Astrocyte (in vitro differentiated cells and primary cell): Measurements from ENCODE around the gene CNPY4. TPM values are rescaled to one million over a fixed set of nuclear protein-coding genes. Genes with fewer than 3 reads are reported as not detected.
A peak's percentile ranks its signal among the peaks of the same experiment; 100 is the strongest.

Experiments used
- DNase-seq: peaks from one replicate; pipeline ENCODE4 v3.0.0-alpha.2; 2010; ENCODE audit warnings: low read depth
- FAIRE-seq: peaks from 2 replicates; lab custom pipeline; 2011; peaks lifted over from hg19 to GRCh38; lab: Jason Lieb, UNC
- H2AFZ ChIP-seq: 2 replicates; pipeline ENCODE4 v1.6.0; 2012; ENCODE audit warnings: low read depth, low read length, inconsistent platforms
- H3K27ac ChIP-seq: 2 replicates; pipeline ENCODE4 v1.5.1; 2011; ENCODE audit warnings: low read depth, low read length, inconsistent platforms
- H3K27me3 ChIP-seq: 2 replicates; pipeline ENCODE4 v1.6.0; 2011; ENCODE audit warnings: low read length, inconsistent platforms; ENCODE audit not compliant: insufficient read depth
- H3K36me3 ChIP-seq: 2 replicates; pipeline ENCODE4 v1.5.1; 2011; ENCODE audit warnings: low read length, inconsistent platforms; ENCODE audit not compliant: insufficient read depth
- H3K4me1 ChIP-seq: 2 replicates; pipeline ENCODE4 v1.5.1; 2011; ENCODE audit warnings: low read length, inconsistent platforms; ENCODE audit not compliant: insufficient read depth
- H3K4me2 ChIP-seq: 2 replicates; pipeline ENCODE4 v1.6.0; 2012; ENCODE audit warnings: low read length, inconsistent platforms
- H3K4me3 ChIP-seq: 2 replicates; pipeline ENCODE4 v1.5.1; 2011; ENCODE audit warnings: low read depth, mild to moderate bottlenecking, low read length, inconsistent platforms; ENCODE audit not compliant: insufficient read depth
- H3K79me2 ChIP-seq: 2 replicates; pipeline ENCODE4 v1.6.0; 2012; ENCODE audit warnings: mild to moderate bottlenecking, low read length, inconsistent platforms; ENCODE audit not compliant: insufficient read depth
- H3K9ac ChIP-seq: 2 replicates; pipeline ENCODE4 v1.6.0; 2012; ENCODE audit warnings: mild to moderate bottlenecking, low read length, inconsistent platforms
- H3K9me3 ChIP-seq: 2 replicates; pipeline ENCODE4 v1.5.1; 2012; ENCODE audit warnings: low read depth, mild to moderate bottlenecking, low read length, inconsistent platforms; ENCODE audit not compliant: insufficient read depth
- H4K20me1 ChIP-seq: 2 replicates; pipeline ENCODE4 v1.6.0; 2012; ENCODE audit warnings: low read length, inconsistent platforms; ENCODE audit not compliant: insufficient read depth
- H3K27ac Mint-ChIP-seq: one replicate; pipeline ENCODE4 v1.8.0; 2021; ENCODE audit warnings: mild to moderate bottlenecking, mixed read lengths; ENCODE audit not compliant: unreplicated experiment
- H3K27me3 Mint-ChIP-seq: one replicate; pipeline ENCODE4 v1.8.0; 2021; ENCODE audit warnings: low read depth, mixed read lengths; ENCODE audit not compliant: unreplicated experiment
- H3K36me3 Mint-ChIP-seq: one replicate; pipeline ENCODE4 v1.8.0; 2021; ENCODE audit warnings: low read depth, mixed read lengths; ENCODE audit not compliant: unreplicated experiment
- H3K4me1 Mint-ChIP-seq: one replicate; pipeline ENCODE4 v1.8.0; 2021; ENCODE audit warnings: low read depth, mixed read lengths; ENCODE audit not compliant: unreplicated experiment
- H3K4me3 Mint-ChIP-seq: one replicate; pipeline ENCODE4 v1.8.0; 2021; ENCODE audit warnings: mild to moderate bottlenecking, moderate library complexity, mixed read lengths; ENCODE audit not compliant: unreplicated experiment
- H3K9me3 Mint-ChIP-seq: one replicate; pipeline ENCODE4 v1.8.0; 2021; ENCODE audit warnings: mild to moderate bottlenecking, mixed read lengths; ENCODE audit not compliant: unreplicated experiment
- CTCF ChIP-seq: IDR thresholded peaks from 2 replicates; pipeline ENCODE4 v1.5.1; 2011; ENCODE audit warnings: low read depth, mild to moderate bottlenecking, inconsistent platforms, low read length, moderate library complexity; ENCODE audit not compliant: insufficient read depth
- EZH2 ChIP-seq: IDR thresholded peaks from 2 replicates; pipeline ENCODE4 v1.6.1; 2012; ENCODE audit warnings: mild to moderate bottlenecking, low read length, inconsistent platforms; ENCODE audit not compliant: insufficient read depth
- total RNA-seq: library from RNA; stranded (reverse); gene quantifications from 2 replicates; pipeline ENCODE4 v1.2.1, GENCODE V29; 2021

Gene CNPY4
- total RNA-seq, 1 donor from 2014 or later, result 16.4 TPM

- peaks cover 8% of the 10 kb centered on the region for H3K36me3 Mint-ChIP-seq
- H2AFZ ChIP-seq, result peak overlapping the region; percentile 85
- peak overlapping the region; percentile 94 for H3K27ac ChIP-seq
- peak overlapping the region; percentile 89 for H3K4me2 ChIP-seq
- H3K27me3 ChIP-seq, result no peaks in the 10 kb centered on the region
- no peaks in the 10 kb centered on the region for H3K9me3 ChIP-seq
- FAIRE-seq, result no peak
- H3K4me3 ChIP-seq, result peak overlapping the region; percentile 89
- peaks cover 20% of the 10 kb centered on the region for H3K79me2 ChIP-seq
- H3K9me3 Mint-ChIP-seq, result peaks cover 2% of the 10 kb centered on the region
- H3K4me1 Mint-ChIP-seq, result peaks cover 6% of the 10 kb centered on the region
- peaks cover 15% of the 10 kb centered on the region for H3K4me1 ChIP-seq
- H3K9ac ChIP-seq, result peak overlapping the region; percentile 88
- peak; percentile 28 for DNase-seq
- H3K4me3 Mint-ChIP-seq, result peak overlapping the region; percentile 99
- TF ChIP-seq EZH2, result no peak
- peak overlapping the region; percentile 96 for H3K27ac Mint-ChIP-seq
- H3K27me3 Mint-ChIP-seq, result no peaks in the 10 kb centered on the region
- no peaks in the 10 kb centered on the region for H4K20me1 ChIP-seq
- H3K36me3 ChIP-seq, result peaks cover 2% of the 10 kb centered on the region
These were observed 717 bp downstream of the CNPY4 start for GRCh38 chr7:100119970-100120732.

DNA sequence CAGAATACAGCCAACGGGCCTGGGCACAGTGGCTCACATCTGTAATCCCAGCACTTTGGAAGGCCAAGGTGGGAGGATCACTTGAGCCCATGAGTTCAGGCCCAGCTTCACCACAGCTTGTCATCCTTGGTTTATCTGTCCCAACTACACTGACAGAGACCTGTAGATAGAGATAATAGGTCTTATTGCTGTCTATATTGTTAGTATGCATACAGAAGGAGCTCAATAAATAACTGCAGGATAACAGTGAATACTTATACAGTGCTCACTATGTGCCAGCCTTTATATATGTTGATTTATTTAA is 1.3 kb downstream of the CNPY4 start:
- no peak for FAIRE-seq

DNA sequence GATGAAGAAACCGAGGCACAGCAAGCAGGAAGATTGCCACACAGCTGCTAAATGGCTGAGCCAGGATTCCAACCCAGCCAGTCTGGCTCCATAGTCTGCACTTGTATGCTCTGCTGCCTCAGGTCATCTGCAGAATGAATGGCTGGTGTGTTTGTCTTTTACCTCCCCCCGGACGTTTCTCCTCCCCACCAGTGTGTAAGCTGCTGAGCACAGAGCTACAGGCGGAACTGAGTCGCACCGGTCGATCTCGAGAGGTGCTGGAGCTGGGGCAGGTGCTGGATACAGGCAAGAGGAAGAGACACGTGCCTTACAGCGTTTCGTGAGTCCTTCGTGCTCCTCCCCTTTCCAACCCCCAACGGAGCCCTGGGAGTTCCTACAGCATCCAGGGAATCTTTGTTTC is 2.6 kb downstream of the CNPY4 start:
- no peak overlapping the region for H3K27ac Mint-ChIP-seq
- Histone ChIP-seq H3K27me3 (no peaks in the 10 kb centered on the region), H3K4me3 (no peak overlapping the region), H2AFZ (no peak overlapping the region), H3K9me3 (no peaks in the 10 kb centered on the region), H4K20me1 (no peaks in the 10 kb centered on the region), H3K27ac (no peak overlapping the region), H3K36me3 (peaks cover 2% of the 10 kb centered on the region), H3K79me2 (peaks cover 25% of the 10 kb centered on the region), H3K9ac (no peak overlapping the region), H3K4me2 (no peak overlapping the region), H3K4me1 (peaks cover 20% of the 10 kb centered on the region)
- no peaks in the 10 kb centered on the region for H3K27me3 Mint-ChIP-seq
- H3K9me3 Mint-ChIP-seq, result peaks cover 2% of the 10 kb centered on the region
- H3K4me3 Mint-ChIP-seq, result no peak overlapping the region
- DNase-seq (no peak), FAIRE-seq (no peak)
- H3K4me1 Mint-ChIP-seq, result peaks cover 6% of the 10 kb centered on the region
- peaks cover 8% of the 10 kb centered on the region for H3K36me3 Mint-ChIP-seq
- no peak for TF ChIP-seq CTCF
- no peak for TF ChIP-seq EZH2

More for the DNA sequence above, 1.3 kb downstream of the CNPY4 start:
- Histone ChIP-seq H3K4me3 (peak overlapping the region; percentile 89), H3K27ac (no peak overlapping the region), H3K9ac (peak overlapping the region; percentile 88), H3K36me3 (peaks cover 2% of the 10 kb centered on the region), H4K20me1 (no peaks in the 10 kb centered on the region), H2AFZ (peak overlapping the region; percentile 85), H3K27me3 (no peaks in the 10 kb centered on the region), H3K4me1 (peaks cover 15% of the 10 kb centered on the region), H3K79me2 (peaks cover 20% of the 10 kb centered on the region), H3K4me2 (peak overlapping the region; percentile 89), H3K9me3 (no peaks in the 10 kb centered on the region)
- DNase-seq, result no peak
- TF ChIP-seq CTCF, result no peak
- no peak for TF ChIP-seq EZH2
- peak overlapping the region; percentile 99 for H3K4me3 Mint-ChIP-seq
- H3K36me3 Mint-ChIP-seq, result peaks cover 8% of the 10 kb centered on the region
- no peak overlapping the region for H3K27ac Mint-ChIP-seq
- H3K9me3 Mint-ChIP-seq, result peaks cover 2% of the 10 kb centered on the region
- no peaks in the 10 kb centered on the region for H3K27me3 Mint-ChIP-seq
- peaks cover 6% of the 10 kb centered on the region for H3K4me1 Mint-ChIP-seq
